Esophagus mucosa (tissue), 1 donor: ENCODE measurements around the gene ATG4B. TPM values are rescaled to one million over a fixed set of nuclear protein-coding genes. Genes with fewer than 3 reads are reported as not detected.
A peak's percentile ranks its signal among the peaks of the same experiment; 100 is the strongest.

Experiments
- ATAC-seq: fragments of 200-7000 bp; cut with Tn5 transposase; one replicate; pipeline ENCODE4 v1.9.1; 2020
- total RNA-seq: library from RNA; stranded (reverse); gene quantifications from one replicate; pipeline ENCODE4 v1.2.4, GENCODE V29; 2023
- donor health status: DM: yes; HTN: yes; CAD: no.

ATG4B gene
- total RNA-seq, 1 donor from 2014 or later = 38.3 TPM

DNA sequence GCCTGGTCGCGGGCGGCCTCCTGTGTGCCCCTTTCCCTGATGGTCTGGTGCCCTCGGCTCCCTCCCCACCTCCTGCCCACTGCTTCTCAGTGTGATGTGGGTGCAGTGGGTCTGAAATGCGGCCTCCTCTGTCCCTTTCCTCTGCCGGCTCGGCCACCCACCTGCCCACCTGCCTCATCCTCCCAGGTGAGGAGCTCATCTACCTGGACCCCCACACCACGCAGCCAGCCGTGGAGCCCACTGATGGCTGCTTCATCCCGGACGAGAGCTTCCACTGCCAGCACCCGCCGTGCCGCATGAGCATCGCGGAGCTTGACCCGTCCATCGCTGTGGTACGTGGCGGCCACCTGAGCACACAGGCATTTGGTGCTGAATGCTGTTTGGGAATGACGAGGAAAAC lies 30.9 kb downstream of the ATG4B start:
- ATAC-seq = no peak

DNA sequence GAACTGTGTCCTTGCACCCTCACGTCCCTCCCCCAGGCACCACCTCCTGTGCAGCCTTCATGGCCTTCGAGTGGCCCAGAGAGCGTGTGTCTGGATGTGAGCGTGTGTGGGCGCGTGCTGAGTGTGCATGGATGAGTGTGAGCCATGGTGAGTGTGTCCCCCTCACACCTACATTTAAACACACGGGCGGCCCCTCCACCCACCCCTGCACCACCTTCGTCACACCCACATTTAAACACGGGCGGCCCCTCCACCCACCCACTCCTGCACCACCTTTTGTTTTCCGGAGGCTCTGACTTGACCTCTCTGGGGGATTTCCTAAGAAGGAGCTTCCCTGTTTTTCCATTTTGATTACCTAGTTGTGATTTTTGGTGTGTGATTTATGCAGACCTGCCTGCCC lies 31.3 kb downstream of the ATG4B start:
- ATAC-seq = no peak

DNA sequence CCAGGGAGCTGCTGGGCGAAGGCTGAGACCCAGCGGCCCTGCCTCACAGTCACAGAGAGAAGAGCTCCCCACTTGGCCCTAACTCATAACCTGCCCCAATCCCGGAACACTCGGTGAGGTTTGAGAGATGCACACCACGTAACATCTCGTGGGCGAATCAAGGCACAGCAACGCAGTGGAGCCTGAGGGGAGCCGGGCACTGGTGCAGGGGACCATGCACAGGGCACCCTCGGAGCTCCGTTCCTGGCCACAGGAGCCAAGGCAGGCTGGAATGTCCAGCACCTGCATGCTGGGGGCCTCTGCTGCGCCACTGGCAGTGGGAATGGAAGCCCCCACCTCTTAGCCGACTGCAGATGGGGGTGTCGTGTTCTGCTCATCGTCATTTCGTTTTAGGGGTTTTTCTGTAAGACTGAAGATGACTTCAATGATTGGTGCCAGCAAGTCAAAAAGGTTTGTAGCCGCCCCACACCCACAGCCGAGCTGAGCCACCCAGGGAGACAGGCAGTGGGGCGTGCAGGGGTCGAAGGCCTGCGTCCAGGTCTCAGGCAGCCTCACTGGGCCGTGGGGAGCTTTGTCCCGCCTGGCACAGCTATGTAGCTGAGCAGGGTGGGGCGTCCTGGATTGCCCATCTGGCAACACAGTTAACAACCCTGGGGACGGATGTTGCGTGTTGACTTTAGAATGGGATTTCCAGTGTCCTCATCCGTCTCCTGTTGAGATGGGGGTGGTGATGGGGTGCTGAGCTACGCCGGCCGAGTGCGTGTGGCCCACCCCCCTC lies 33.0 kb downstream of the ATG4B start:
- ATAC-seq = no peak

DNA sequence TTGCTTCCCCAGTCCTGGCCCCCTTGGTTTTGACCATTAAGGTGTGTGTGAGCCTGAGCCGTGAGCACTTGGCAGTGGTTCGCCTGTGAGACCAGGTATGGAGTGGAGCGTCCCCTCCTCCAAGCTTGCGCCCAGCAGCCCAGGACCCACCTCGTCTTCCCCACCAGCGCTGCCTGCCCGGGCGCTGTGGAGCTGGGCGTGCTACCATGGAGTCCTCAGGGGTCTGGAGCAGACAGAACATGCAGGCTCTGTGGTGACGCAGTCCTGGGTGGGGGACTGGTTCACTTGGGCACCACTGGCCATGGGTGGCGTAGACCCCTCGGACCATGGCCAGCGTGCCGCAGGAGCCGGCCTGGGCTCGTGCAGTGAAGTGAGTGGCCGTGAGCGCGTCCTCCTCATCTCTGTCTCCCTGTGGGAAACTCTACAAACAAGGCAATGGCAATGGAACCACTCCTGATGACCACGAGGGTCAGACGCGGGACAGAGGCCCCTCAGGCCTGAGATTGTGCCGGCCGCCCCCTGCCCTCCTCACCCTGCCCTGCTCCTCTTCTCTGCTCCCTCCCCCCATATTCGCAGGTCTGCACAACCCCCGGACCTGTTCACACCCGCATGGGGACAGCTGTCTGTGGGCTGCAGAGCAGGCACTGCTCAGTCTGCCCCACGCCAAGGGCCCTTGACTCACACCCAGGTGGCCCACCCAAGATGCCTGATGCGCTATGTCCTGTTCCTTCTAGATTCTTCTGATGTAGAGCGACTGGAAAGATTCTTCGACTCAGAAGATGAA lies 34.2 kb downstream of the ATG4B start:
- no peak for ATAC-seq

DNA sequence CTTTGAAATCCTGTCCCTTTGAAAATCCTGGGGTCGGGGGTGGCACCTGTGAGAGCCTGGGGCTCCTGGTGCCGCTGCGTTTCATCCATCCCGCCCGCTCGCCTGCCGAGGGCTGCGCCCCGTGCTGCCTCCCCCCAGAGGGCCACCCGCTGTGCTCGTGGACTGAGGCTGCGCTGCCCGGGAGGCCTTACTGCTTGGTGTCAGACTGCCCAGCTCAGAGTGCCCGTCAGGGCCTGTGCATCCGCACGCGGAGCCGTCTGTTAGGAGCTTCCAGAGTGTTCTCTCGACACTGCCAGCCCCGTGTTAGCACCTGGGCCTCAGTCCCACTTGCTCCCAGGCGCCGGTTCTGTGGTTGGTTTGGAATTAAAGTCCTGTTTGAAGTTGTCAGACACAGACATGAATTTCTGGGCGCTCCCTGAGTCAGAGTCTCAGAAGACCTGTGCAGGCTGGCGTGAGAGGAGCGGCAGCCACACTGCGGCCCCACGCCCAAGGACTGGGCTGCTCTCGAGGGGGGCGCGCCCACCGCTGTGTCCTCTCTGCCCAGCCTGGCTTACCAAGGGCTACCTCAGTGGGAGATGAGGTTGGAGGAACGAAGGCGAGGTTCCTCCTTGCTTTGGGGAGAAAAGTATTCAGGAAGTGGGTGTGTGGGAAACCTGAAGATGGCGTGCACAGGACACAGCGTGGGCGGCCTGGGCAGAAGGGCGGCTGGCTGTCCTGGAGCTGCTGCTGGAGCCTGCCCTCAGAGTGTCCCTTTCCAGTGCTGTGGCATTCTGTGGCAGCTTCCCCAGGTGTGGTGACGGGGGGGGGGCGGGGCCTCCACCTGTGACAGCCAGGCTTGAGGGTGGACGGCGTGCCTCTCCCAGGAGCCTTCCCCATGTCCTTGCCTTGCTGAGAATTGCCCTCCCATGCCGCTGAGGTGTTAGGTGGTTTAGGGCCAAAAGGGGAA lies 35.0 kb downstream of the ATG4B start:
- peak; percentile 20 for ATAC-seq

DNA sequence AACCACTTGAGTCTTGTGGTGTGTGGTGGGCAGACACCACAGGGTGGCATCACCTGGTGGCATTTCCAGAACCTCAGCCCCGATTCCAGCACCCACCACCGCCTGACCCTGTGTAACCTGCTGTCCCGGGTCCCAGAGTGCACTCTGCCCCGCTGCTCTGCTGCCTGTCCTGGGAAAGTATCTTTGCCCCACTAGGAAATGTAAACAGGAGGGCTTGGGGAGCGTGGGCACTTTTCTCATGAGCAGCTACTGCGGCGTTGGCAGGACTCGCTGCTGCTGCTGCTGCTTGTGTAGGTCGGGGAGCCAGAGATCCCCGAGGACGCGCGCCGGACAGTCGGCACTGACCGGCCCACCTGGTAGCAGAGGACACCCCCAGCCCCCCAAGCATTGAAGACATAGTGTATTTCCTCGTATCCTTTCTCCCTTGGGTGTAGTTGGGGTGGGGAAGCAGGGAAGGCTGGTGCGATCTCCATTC lies 35.7 kb downstream of the ATG4B start:
- no peak for ATAC-seq

DNA sequence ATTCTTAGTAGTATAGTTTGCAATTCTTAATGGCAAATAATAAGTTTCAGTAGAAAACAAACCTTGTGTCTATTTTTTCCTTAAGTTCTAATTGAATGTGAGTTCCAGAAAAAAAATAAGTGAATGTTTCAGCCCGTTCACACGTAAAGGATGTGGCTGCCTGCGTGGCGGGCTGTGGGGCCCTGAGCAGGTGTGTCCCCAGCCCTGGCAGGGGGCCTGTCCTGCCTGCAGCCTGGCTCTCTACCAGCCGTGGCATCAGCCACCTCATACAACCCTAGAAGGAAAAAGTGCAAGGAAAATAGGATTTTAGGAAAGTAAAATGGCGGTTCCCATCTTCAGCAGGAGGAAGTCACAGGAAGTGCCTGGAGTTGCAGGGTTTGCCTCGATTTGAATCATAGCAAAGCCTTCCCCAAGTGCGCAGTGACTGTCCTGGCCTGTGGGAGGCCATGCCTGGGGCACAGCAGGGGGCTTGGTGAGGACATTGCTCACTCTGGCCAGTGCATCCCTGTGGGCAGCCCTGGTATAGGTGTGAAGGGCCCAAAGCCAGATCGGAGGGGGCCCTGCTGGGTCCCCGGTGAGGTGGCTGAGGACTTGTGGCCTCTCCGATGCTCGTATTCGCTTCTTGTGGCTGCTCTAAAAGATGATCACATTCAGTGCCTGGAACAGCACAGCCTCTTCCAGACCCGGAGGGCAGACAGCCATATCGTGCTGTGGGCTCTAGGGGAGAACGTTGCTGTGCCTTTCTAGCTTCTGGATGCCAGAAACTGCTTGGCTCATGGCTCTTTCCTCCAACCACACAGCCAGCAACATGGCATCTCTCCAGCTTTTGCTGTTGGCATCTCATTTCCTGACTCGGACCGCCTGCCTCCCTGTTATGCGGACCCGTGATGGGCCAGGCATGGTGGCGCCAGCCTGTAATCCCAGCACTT lies 36.6 kb downstream of the ATG4B start:
- no peak for ATAC-seq

DNA sequence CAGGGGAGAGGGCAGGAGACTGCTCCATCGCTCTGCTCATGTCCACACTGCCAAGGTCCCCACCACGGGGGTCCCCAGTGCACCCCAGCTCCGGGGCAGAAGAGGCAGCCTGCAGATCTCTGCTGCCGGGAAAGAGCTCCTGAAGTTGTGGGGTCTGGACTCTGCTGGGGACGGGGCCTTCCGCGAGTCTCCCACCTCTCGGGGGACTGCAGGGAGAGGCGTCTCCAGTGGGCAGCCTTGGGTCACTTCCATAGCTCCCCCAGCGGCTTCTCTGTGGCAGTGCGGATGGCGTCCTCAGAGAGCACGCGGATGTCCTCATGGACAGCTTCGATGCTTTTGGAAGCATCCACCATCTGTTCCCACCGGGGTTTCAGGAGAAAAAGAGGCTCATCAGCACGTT lies 38.4 kb downstream of the ATG4B start:
- no peak for ATAC-seq

DNA sequence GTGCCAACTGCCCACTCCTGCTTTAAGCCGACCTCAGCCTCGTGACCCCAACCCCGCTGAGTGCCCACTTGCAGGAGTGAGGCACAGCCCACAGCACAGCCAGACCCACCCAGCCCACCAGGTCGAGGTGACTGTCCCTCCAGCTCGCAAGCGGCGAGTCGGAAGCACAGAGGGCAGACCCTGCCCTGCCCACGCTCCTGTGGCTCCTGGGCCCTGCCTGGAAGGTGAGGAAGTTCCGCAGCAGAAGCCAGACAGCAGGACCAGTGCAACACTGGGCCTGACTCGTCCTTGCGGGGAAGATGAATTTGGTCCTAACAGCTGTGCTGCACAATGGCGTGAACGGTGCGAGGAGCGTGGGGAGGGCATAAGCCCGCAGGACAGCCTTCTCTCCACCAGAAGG lies 39.2 kb downstream of the ATG4B start:
- ATAC-seq = no peak

DNA sequence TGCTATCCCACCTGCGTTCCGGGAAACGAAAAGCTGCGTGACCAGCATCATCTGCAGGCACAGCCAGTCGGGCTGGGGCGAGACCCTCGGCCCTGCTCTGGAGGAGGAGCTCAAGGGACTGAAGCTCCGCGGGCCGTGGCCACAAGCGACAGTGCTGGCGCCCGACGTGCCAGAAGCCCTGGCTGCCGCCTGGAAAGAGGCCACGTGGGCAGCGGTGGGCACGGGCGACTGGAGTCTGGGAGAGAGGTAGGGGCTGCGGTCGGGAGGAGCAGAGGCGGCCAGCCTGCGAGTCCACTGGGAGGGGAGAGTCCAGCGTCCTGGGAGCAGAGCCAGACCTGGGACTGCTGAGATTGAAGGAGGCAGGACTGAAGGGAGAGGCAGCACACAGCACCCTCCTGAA lies 39.9 kb downstream of the ATG4B start:
- ATAC-seq = no peak

DNA sequence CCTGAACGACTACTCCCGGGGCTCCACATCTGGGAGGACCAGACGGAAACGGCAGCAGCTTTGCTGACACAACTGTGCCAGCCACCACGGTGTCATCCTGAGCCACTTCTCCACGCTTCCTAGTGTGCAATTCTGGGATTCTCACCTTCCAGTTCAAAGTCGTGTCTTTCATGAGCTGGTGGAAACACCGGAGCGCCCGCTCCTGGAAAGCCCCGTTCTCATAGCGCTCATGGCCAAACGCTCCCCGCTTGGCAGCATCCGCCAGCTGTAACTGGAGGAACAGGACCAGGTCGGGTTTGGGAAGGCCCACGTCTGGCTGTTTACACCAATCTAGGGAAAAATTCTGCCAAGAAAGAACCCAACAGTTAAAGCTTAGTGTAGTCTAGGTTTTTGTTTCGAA lies 40.8 kb downstream of the ATG4B start:
- no peak for ATAC-seq

DNA sequence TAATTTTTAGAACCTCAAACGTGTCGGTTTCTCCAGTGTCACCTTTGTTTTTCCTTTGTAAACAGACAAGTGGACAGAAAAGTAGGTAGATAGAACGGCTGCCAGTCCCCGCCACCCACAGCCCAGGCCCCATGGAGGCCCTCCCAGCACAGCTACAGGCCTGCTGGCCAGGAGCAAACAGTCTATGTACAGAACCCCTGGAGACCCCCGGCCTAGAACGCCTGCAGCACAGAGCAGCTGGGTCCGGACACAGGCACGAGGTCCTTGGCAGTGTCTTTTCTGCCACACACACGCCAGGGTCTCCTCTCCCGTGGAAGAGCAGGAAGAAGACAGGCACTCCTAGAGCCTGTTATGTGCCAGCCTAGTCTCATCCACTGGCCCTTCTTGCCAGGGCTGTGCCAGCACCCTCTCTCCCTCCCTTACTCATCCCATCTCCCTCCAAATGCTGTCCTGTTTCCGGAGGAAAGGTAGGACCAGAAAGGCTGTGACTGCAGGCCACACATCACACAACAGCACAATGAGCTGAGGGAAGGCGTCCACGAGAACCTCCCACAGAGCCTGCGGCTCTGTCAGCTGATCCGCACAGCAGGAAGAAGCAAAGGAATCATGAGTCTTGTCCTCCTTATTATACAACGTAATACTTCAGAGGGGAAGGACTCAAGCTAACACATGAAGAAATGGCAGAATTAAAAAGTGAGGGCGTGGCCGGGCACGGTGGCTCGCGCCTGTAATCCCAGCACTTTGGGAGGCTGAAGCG lies 41.5 kb downstream of the ATG4B start:
- no peak for ATAC-seq

DNA sequence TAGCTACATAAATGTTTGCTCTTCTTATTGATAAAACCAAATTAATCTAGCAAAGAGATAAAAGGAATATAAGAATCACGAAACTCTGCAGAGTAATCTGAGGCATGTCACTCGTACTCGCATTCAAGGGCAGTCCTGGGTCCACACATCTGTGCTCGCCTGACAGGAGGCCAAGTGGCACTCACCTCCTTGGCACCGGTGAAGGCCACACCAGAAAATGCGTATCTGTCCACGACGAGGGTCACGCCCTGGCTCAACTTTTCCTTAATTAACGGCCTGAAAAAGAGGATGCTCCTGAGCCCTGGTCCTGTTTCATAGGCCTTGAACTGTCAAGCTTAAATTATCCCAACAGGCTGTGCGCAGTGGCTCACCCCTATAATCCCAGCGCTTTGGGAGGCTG lies 42.6 kb downstream of the ATG4B start:
- no peak for ATAC-seq

DNA sequence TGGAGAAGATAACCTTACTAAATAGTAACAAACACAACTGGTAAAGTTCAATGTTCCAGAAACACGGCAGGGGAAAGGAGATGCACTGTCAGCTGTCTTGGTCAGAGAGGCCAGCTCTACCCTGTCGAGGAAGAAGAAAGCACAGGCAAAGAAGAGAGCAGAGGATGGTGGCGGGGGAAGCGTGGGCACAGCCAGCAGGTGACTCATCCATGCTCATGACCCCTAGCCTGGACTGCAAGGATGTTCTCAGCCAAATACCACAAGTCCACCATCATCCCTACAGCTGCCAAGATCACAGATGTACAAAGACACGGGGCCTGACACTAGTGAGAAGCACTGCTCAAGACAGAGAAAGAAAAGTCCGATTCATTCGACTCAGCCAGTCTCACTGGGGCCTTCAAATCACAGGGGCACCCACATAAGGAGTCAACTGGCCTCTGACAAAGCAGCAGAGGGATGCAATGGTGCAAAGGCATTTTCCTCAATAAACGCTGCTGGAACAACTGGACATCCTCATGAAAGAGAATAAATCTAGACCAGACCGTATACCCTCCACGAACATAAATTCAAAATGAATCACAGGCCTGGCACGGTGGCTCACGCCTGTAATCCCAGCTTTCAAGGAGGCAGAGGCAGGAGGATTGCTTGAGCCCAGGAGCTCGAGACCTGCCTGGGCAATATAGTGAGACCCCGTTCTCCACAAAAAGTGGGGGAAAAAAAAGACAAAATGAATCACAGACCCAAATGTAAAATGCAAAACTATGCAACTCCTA lies 43.5 kb downstream of the ATG4B start:
- no peak for ATAC-seq

DNA sequence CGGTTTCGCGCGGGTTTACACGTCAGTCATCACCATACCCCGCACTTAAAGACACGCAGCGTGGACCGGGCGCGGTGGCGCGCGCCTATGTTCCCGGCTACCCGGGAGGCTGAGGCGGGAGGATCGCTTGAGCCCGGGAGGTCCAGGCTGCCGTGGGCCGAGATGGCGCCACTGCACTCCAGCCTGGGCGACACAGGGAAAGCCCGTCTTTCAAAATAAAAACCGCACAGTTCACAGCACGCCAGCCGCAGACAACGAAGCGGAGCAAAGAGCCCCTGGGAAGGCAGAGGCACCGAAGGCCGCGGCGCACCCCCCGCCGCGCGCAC lies 48.8 kb downstream of the ATG4B start:
- ATAC-seq = peak; percentile 14

DNA sequence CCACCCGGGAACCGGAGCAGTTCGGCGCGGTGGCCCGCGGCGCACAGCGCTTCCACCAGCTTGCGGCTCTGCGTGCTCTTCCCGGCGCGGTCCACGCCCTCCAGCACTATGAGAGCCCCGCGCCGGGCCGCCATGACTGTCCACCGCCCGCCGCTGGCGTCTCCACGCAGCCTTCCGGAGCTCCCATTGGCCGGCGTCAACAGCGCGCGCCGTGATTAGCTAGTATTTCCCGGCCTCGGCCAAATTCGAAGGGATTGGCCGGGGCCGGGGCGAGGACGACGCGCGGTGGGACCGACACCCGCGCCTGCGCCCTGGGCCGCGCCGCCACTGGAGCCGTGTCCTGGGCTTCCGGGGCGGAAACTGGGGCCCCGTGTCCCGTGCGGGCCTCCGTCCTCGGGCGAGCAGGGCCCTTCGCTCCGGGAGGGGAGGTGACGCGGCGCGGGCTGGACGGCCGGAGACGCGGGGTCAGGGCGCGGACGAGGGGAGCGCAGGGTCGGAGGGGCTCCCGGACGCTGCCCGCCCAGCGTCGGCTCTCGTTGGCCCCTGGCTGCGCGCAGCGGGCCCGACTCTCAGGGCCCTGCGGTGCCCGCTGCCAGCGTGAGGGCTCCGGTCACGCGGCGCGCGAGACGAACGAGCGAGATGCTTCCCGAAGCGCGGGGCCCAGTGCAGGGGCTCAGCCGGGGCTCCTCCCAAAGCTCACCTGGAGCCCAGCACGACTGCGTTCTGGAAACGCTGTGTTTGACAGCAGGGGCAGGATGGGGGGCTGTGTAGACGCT lies 49.3 kb downstream of the ATG4B start, which contains the start of gene DTYMK:
Gene DTYMK (minus strand): TSS at position 166 of the 776 bp plus-strand sequence. CDS start 32 bp downstream, at position 134.
- ATAC-seq = peak; percentile 98

DNA sequence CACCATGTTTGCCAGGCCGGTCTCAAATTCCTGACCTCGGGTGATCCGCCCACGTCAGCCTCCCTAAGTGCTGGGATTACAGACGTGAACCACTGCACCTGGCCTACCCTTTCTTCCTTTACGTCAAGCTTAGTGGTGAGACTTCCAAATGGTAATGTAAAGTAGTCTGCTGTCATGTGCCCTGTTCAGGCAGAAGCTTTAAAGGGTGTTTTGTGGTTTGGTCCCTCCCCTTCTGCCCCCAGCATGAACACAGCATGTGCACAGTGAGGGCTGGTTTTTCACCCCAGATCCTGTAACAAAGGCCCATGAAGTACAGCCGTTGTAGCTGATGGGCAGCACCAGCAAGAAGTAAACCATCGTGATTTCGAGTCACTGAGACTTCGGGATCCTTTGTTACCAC lies 51.8 kb downstream of the ATG4B start:
- ATAC-seq = no peak

DNA sequence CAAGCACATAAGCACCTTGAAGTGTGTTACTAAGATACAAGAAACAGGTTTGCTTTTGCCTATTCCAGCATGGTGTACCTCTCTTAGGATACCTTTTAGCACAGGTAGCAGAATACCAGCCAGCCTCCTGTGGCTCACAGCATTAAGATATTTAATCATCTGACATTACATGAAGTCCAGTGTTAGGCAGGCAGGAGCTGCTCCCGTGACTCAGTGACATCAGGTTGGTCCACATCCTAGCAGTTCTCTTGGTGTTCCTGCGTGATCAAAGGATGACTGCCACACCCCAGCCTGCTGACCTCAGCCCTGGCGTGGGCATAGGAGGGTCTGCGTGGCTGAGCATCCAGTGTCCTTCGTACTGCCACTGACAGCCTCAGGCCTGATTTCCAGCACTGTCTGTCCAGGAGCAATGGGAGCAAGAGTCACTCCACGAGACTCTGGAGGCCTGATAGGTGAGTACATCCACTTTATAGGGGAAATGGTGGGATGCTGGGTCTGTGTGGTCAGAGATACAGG lies 52.8 kb downstream of the ATG4B start:
- ATAC-seq = no peak

DNA sequence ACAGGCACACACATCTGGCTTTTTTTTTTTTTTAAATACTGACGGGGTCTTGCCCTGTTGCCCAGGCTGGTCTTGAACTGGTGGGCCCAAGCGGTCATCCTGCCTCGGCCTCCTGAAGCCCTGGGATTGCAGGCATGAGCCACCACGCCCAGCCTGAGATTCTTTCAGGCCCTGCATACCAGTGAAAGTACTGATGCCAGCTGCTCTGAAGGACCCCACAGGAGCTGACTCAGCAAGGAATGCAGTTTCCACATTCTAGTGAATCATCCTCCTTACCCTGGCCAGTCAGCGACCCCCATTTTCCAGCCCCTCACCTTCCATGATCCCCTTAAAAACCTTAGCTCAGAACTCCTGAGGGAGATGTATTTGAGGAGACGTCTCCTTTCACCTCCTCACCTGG lies 55.0 kb downstream of the ATG4B start:
- no peak for ATAC-seq
